Fibroblast of lung (primary cell): ENCODE data around the gene TRERF1. TPM values are rescaled to one million over a fixed set of nuclear protein-coding genes. Genes with fewer than 3 reads are reported as not detected.

ENCODE experiments used
- DNase-seq, 2 donors: peaks; one replicate each; pipeline versions ENCODE4 v3.0.0 to v3.0.0-alpha.2; 2010; ENCODE audit warnings: low read depth in 2 of 2
- H2AFZ ChIP-seq: 2 replicates; pipeline ENCODE4 v1.5.1; 2012; ENCODE audit warnings: low read length, control low read depth, inconsistent platforms
- H3K27ac ChIP-seq: 2 replicates; pipeline ENCODE4 v1.5.1; 2011; ENCODE audit warnings: low read length, control low read depth; ENCODE audit not compliant: insufficient read depth
- H3K27me3 ChIP-seq: 2 replicates; pipeline ENCODE4 v1.5.1; 2011; ENCODE audit warnings: mild to moderate bottlenecking, low read length; ENCODE audit not compliant: control insufficient read depth, insufficient read depth
- H3K36me3 ChIP-seq: 2 replicates; pipeline ENCODE4 v1.5.1; 2011; ENCODE audit warnings: low read length; ENCODE audit not compliant: control insufficient read depth, insufficient read depth
- H3K4me1 ChIP-seq: 2 replicates; pipeline ENCODE4 v1.5.1; 2011; ENCODE audit warnings: low read length; ENCODE audit not compliant: control insufficient read depth, insufficient read depth; ENCODE audit errors: extremely low read depth
- H3K4me2 ChIP-seq: 2 replicates; pipeline ENCODE4 v1.5.1; 2011; ENCODE audit warnings: low read length, control low read depth; ENCODE audit not compliant: insufficient read depth; ENCODE audit errors: extremely low read depth
- H3K4me3 ChIP-seq, 4 experiments: fragments of 200-600 bp in 1 of 4; sonication (generic) in 1 of 4; replicated peaks in 1 of 4; 2 replicates each; pipeline ENCODE4 v1.5.1; 2011 to 2016; ENCODE audit warnings: low read length in 4 of 4, low read depth in 3 of 4, mild to moderate bottlenecking in 3 of 4, control low read depth in 2 of 4, inconsistent platforms in 1 of 4, mixed read lengths in 1 of 4; ENCODE audit not compliant: insufficient read depth in 1 of 4; ENCODE audit errors: control extremely low read depth in 1 of 4
- H3K79me2 ChIP-seq: 2 replicates; pipeline ENCODE4 v1.5.1; 2012; ENCODE audit warnings: mild to moderate bottlenecking, low read length, inconsistent platforms; ENCODE audit not compliant: control insufficient read depth, insufficient read depth
- H3K9ac ChIP-seq: 2 replicates; pipeline ENCODE4 v1.5.1; 2011; ENCODE audit warnings: mild to moderate bottlenecking, low read length, control low read depth; ENCODE audit not compliant: insufficient read depth
- H3K9me3 ChIP-seq: 2 replicates; pipeline ENCODE4 v1.5.1; 2012; ENCODE audit warnings: low read depth, low read length; ENCODE audit not compliant: control insufficient read depth, insufficient read depth
- H4K20me1 ChIP-seq: 2 replicates; pipeline ENCODE4 v1.5.1; 2011; ENCODE audit warnings: low read length; ENCODE audit not compliant: control insufficient read depth, insufficient read depth; ENCODE audit errors: extremely low read depth
- EZH2 ChIP-seq: IDR thresholded peaks from 2 replicates; pipeline ENCODE4 v1.5.1; 2012; ENCODE audit warnings: low read length, control low read depth, mild to moderate bottlenecking; ENCODE audit errors: missing control alignments
- polyA plus RNA-seq, 2 donors: library from polyadenylated mRNA; depleted of rRNA in 1 of 2; stranded (reverse) in 1 of 2; unstranded in 1 of 2; fragments of >200 nt; gene quantifications; 2 replicates each; pipeline ENCODE4 v1.2.1, GENCODE V29; 2011 to 2012; ENCODE audit warnings: missing spikeins in 1 of 2
- total RNA-seq: library from RNA; depleted of rRNA; stranded (reverse); fragments of >200 nt; gene quantifications from 2 replicates; pipeline ENCODE4 v1.2.1, GENCODE V29; 2014
- TF ChIP-seq, protein P1 (sequence below), 2 donors: IDR thresholded peaks in 1 of 2; conservative IDR thresholded peaks in 1 of 2; 1 replicate in 1 of 2; 2 replicates in 1 of 2; pipeline ENCODE4 v1.5.1; 2011 to 2012; ENCODE audit warnings: low read length in 2 of 2, control low read depth in 1 of 2, inconsistent platforms in 1 of 2, low read depth in 1 of 2, mild to moderate bottlenecking in 1 of 2

TRERF1 gene
- total and polyA plus RNA-seq, 2 donors (not counting 1 experiment from before 2014, with no cell fraction given) = 6.3 to 8.3 TPM

DNA sequence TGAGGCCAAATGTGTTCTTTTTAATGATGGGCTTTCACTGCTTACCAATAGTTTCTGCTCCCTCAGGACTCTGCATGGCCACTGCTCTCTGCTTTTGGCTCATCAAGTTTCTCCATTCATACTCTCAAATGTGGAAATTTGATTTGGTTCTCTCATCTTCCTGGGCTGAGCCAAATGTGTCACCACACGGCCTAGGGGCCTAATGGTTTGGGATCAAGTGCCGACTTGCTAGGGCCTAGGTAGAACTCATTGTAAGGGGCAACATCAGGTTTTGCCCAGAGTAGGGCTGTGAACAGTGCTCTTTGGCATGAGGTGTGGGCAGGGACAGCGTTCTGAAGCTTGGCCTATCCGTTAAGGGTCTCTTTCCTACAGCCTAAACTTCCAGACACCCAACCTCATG lies 230.2 kb downstream of the TRERF1 start:
- H3K9me3 ChIP-seq = no peaks in the 10 kb centered on the region
- peaks cover 3% of the 10 kb centered on the region for H3K4me1 ChIP-seq
- H3K27me3 ChIP-seq = no peaks in the 10 kb centered on the region
- H3K4me2 ChIP-seq = no peak overlapping the region
- H3K9ac ChIP-seq = no peak overlapping the region
- TF ChIP-seq, protein P1, sequence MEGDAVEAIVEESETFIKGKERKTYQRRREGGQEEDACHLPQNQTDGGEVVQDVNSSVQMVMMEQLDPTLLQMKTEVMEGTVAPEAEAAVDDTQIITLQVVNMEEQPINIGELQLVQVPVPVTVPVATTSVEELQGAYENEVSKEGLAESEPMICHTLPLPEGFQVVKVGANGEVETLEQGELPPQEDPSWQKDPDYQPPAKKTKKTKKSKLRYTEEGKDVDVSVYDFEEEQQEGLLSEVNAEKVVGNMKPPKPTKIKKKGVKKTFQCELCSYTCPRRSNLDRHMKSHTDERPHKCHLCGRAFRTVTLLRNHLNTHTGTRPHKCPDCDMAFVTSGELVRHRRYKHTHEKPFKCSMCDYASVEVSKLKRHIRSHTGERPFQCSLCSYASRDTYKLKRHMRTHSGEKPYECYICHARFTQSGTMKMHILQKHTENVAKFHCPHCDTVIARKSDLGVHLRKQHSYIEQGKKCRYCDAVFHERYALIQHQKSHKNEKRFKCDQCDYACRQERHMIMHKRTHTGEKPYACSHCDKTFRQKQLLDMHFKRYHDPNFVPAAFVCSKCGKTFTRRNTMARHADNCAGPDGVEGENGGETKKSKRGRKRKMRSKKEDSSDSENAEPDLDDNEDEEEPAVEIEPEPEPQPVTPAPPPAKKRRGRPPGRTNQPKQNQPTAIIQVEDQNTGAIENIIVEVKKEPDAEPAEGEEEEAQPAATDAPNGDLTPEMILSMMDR (conservative IDR thresholded peaks at IDR 0.05 in 1 of 2, IDR thresholded peaks at IDR 0.05 in 1 of 2; ENCODE audit: low read depth in 1 of 2, low read length in 2 of 2) = no peak
- no peak for TF ChIP-seq EZH2
- no peaks in the 10 kb centered on the region for H3K36me3 ChIP-seq
- no peak overlapping the region for H3K4me3 ChIP-seq
- no peaks in the 10 kb centered on the region for H4K20me1 ChIP-seq
- DNase-seq = no peak
- H3K27ac ChIP-seq = no peak overlapping the region
- peaks cover 10% of the 10 kb centered on the region for H3K79me2 ChIP-seq
- H2AFZ ChIP-seq = no peak overlapping the region

DNA sequence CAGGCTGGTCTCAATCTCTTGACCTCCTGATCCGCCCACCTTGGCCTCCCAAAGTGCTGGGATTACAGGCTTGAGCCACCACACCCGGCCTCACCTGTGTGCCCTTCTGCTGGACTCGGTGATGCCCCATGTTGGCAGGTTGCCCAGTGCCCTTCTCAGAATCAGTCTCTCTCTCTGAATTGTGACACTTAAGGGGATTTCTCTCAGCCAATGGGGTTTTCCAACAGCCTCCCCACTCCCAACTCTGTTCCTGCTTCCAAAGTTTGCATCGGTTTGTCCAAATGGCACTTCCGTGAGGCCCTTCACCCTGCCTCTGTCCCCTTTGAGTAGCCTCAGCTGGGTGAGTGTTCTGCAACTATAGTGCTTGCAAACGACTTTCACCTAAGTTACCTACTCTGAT lies 230.9 kb downstream of the TRERF1 start:
- H4K20me1 ChIP-seq = no peaks in the 10 kb centered on the region
- peaks cover 3% of the 10 kb centered on the region for H3K4me1 ChIP-seq
- no peak overlapping the region for H3K27ac ChIP-seq
- no peak overlapping the region for H2AFZ ChIP-seq
- no peaks in the 10 kb centered on the region for H3K27me3 ChIP-seq
- H3K4me3 ChIP-seq = no peak overlapping the region
- H3K79me2 ChIP-seq = peaks cover 12% of the 10 kb centered on the region
- no peaks in the 10 kb centered on the region for H3K9me3 ChIP-seq
- TF ChIP-seq, protein P1 (conservative IDR thresholded peaks at IDR 0.05 in 1 of 2, IDR thresholded peaks at IDR 0.05 in 1 of 2; ENCODE audit: low read depth in 1 of 2, low read length in 2 of 2) = no peak
- no peak for TF ChIP-seq EZH2
- no peak overlapping the region for H3K4me2 ChIP-seq
- no peaks in the 10 kb centered on the region for H3K36me3 ChIP-seq
- no peak overlapping the region for H3K9ac ChIP-seq
- DNase-seq = no peak

DNA sequence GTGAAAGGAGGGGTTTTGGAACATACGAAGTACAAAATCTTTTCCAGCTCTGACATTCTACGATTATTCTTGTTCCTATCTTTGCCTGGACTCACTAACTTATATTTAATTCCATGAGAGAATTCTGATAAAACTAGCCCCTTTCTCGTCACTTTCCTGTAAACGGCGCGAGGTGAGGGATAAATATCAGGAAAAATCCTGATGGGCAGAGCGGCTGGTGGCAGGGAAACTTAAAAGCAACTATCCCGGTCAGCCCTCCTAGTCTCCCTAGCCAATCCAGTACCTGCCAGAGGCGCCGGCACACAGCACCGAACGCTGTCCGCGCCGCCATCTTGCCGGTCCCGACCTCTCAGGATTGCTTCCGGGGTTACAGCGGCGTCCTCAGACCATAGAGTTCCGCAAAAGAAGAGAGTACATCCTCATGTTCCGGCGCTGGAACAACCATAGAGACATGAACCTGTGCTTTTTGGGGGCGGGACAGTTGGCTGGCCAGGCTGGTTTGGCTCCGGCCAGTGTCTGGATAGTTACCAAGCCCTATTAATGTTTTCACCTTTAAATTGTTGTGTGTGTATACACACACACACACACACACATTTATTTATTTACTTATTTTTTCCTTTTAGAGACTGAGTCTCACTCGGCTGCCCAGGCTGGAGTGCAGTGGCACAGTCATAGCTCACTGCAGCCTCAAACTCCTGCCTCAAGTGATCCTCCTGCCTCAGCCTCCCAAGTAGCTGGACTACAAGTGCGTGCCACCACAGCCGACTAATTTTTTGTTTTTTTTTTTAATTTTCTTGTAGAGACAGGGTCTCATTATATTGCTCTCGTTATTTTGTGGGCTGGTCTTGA lies 234.0 kb downstream of the TRERF1 start, which contains the start of gene MRPS10:
Gene MRPS10, minus strand, starts transcription at position 343 of the 849 bp plus-strand sequence. Its CDS starts 12 bp downstream, at position 331.
- Histone ChIP-seq H3K27me3 (no peaks in the 10 kb centered on the region), H3K79me2 (peaks cover 19% of the 10 kb centered on the region), H2AFZ (peak within 1 kb of the TSS; percentile 62), H3K27ac (peak within 1 kb of the TSS; percentile 82), H3K36me3 (peaks cover 3% of the 10 kb centered on the region), H4K20me1 (no peaks in the 10 kb centered on the region), H3K4me1 (peaks cover 6% of the 10 kb centered on the region), H3K4me2 (peak within 1 kb of the TSS; percentile 71), H3K9ac (peak within 1 kb of the TSS; percentile 75), H3K4me3 (peak within 1 kb of the TSS; percentile 79 to 100 (median 95)), H3K9me3 (no peaks in the 10 kb centered on the region)
- DNase-seq = peak; percentile 96
- TF ChIP-seq, protein P1 (conservative IDR thresholded peaks at IDR 0.05 in 1 of 2, IDR thresholded peaks at IDR 0.05 in 1 of 2; ENCODE audit: low read depth in 1 of 2, low read length in 2 of 2) = no peak
- TF ChIP-seq EZH2 = no peak
